AG04449 (cell line): ENCODE results near the gene IKZF3.
"Not testable (repeated sequence)": the region's sequence is repeated elsewhere in the genome, so short reads cannot be mapped to it uniquely, and the experiment has no call there.

Source experiments
- CTCF ChIA-PET: fragments of 350-600 bp; formaldehyde crosslinking; extraction: SDS; loops from one replicate; lab custom pipeline; 2021; ENCODE audit warnings: antibody characterized with exemption; lab: Yijun Ruan, JAX
- POLR2A ChIA-PET: fragments of 400-600, 350-600 bp; formaldehyde crosslinking; extraction: SDS; loops from one replicate; lab custom pipeline; 2020; ENCODE audit warnings: antibody characterized with exemption, inconsistent platforms; lab: Yijun Ruan, JAX
- DNase-seq: peaks from one replicate; pipeline ENCODE4 v3.0.0-alpha.2; 2010; ENCODE audit warnings: low read depth, low spot score
- H3K4me3 ChIP-seq: 2 replicates; pipeline ENCODE4 v1.5.1; 2011; ENCODE audit warnings: low read depth, mild to moderate bottlenecking, control low read depth, low read length
- CTCF ChIP-seq: IDR thresholded peaks from one replicate; pipeline ENCODE4 v1.5.1; 2011; ENCODE audit warnings: mild to moderate bottlenecking, moderate library complexity, low read length, control low read depth, inconsistent platforms; ENCODE audit not compliant: insufficient read depth; ENCODE audit errors: missing control alignments

Gene IKZF3

GRCh38 chr17:39752241-39752881 lies 111.8 kb downstream of the IKZF3 start:
- CTCF ChIA-PET = interaction anchor here (1.1 to 2.4 kb wide), 7 partner anchors 8 to 133 kb away, joined by 3 to 19 read pairs (median 12); partner anchors contain the start of gene MIEN1
- POLR2A ChIA-PET = interaction anchor here (1.0 kb wide), 1 partner anchor 84 kb away, joined by 3 read pairs; no protein-coding TSS in a partner anchor
- no peak overlapping the region for H3K4me3 ChIP-seq
- TF ChIP-seq CTCF = no peak
- DNase-seq = no peak

- no peak for DNase-seq
- CTCF ChIA-PET = interaction anchor here (2.1 to 2.4 kb wide), 3 partner anchors 22 to 131 kb away, joined by 7 to 14 read pairs (median 13); partner anchors contain the start of gene MIEN1
- POLR2A ChIA-PET = interaction anchor here (0.6 kb wide), 1 partner anchor 79 kb away, joined by 3 read pairs; no protein-coding TSS in a partner anchor
- no peak for TF ChIP-seq CTCF
- H3K4me3 ChIP-seq = no peak overlapping the region
These were observed 112.5 kb downstream of the IKZF3 start for GRCh38 chr17:39751637-39752036.

DNA sequence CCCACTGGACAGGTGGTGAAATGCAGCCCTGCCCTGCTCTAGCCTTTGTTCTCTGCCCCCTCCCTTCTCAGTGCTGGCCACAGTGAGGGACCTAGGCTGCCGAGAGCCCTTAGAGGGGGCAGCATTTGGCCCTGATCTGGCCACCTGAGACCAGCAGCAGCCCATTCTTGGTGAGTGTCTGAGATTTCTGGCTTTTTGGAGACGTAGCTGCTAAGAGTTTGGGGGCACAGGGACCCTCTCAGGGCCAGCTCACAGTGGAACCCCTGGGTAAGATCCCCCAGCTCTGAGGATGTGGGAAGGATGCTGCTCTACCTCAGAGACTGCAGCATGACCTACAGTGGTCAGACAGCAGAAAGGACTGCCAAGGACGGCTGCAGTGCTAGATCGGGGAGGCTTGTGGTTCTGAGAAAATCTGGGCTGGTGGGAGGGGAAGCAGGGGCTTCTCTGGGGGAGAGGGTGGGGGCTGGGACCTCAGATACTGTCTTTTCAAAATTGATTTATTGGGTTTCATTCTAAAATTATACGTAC lies 113.0 kb downstream of the IKZF3 start:
- no peak overlapping the region for H3K4me3 ChIP-seq
- TF ChIP-seq CTCF = no peak
- ChIA-PET CTCF (interaction anchor here (2.4 to 3.6 kb wide), 3 partner anchors 128 to 130 kb away, joined by 7 to 13 read pairs (median 11); no protein-coding TSS in a partner anchor), POLR2A (interaction anchor here (0.6 kb wide), 1 partner anchor 80 kb away, joined by 3 read pairs; no protein-coding TSS in a partner anchor)
- DNase-seq = no peak

- H3K4me3 ChIP-seq = no peak overlapping the region
- no peak for TF ChIP-seq CTCF
- ChIA-PET CTCF (interaction anchor here (2.2 to 3.6 kb wide), 3 partner anchors 21 to 129 kb away, joined by 7 to 11 read pairs (median 11); partner anchors contain the start of gene MIEN1), POLR2A (no interaction called here)
- no peak for DNase-seq
These were observed 113.7 kb downstream of the IKZF3 start for GRCh38 chr17:39750131-39751015.

GRCh38 chr17:39748444-39749034 lies 115.6 kb downstream of the IKZF3 start:
- H3K4me3 ChIP-seq, POLR2A ChIA-PET, DNase-seq: not testable (repeated sequence)
- CTCF ChIA-PET = interaction anchor here (0.9 to 3.6 kb wide), 4 partner anchors 11 to 127 kb away, joined by 3 to 11 read pairs (median 8); partner anchors contain the start of gene MIEN1

GRCh38 chr17:39747745-39748144 lies 116.4 kb downstream of the IKZF3 start:
- no peak for DNase-seq
- no peak overlapping the region for H3K4me3 ChIP-seq
- ChIA-PET POLR2A (interaction anchor here (0.5 to 0.6 kb wide), 2 partner anchors 10 to 130 kb away, joined by 3 read pairs; no protein-coding TSS in a partner anchor), CTCF (interaction anchor here (0.8 to 3.6 kb wide), 5 partner anchors 12 to 126 kb away, joined by 3 to 11 read pairs (median 3); no protein-coding TSS in a partner anchor)
- TF ChIP-seq CTCF = no peak
